ENCODE data around the gene LILRA6.
A peak's percentile ranks its signal among the peaks of the same experiment; 100 is the strongest.

LILRA6 gene

GRCh38 chr19:54191011-54191810, 51.4 kb downstream of the LILRA6 start, which contains the start of gene TSEN34:
TSS of gene TSEN34 (plus strand) at chr19:54191308. CDS start at chr19:54191365, 57 bp downstream.
- Histone ChIP-seq H2AFZ (ENCODE audit: low read length) (peak within 1 kb of the TSS; percentile 97), H3F3A (ENCODE audit: low read depth) (no peaks in the 10 kb centered on the region), H3K79me2 (ENCODE audit: insufficient read depth, low read length) (peaks cover 46% of the 10 kb centered on the region), H3K9me2 (replicated peaks; ENCODE audit: low read depth, low read length) (no peaks in the 10 kb centered on the region), H3K27me3 (ENCODE audit: insufficient read depth, low read length, poor library complexity, severe bottlenecking) (no peaks in the 10 kb centered on the region), H4K20me1 (ENCODE audit: insufficient read depth, low read length, poor library complexity, severe bottlenecking) (peaks cover 26% of the 10 kb centered on the region), H3K9ac (ENCODE audit: low read depth, low read length, poor library complexity, severe bottlenecking) (peak within 1 kb of the TSS; percentile 93), H3K4me2 (ENCODE audit: low read depth, low read length, poor library complexity, severe bottlenecking) (peak within 1 kb of the TSS; percentile 82), H3K4me3 (ENCODE audit: low read length, poor library complexity, severe bottlenecking) (peak within 1 kb of the TSS; percentile 89), H3K9me3 (ENCODE audit: insufficient read depth, low read depth, low read length) (no peaks in the 10 kb centered on the region), H3K36me3 (ENCODE audit: insufficient read depth, low read length) (peaks cover 10% of the 10 kb centered on the region; the same call in 1 of the 2 replicates), H3K4me1 (ENCODE audit: insufficient read depth, low read length, poor library complexity, severe bottlenecking) (peaks cover 26% of the 10 kb centered on the region)
- TF ChIP-seq CTCF (conservative IDR thresholded peaks at IDR 0.05; ENCODE audit: low read length) (no peak), EZH2phosphoT487 (IDR thresholded peaks at IDR 0.05; ENCODE audit: borderline replicate concordance) (no peak)

- no peak for TF ChIP-seq CTCF (conservative IDR thresholded peaks at IDR 0.05; ENCODE audit: low read length)
- peak overlapping the region; percentile 93 for H3K9ac ChIP-seq (ENCODE audit: low read depth, low read length, poor library complexity, severe bottlenecking)
- no peaks in the 10 kb centered on the region for H3K9me3 ChIP-seq (ENCODE audit: insufficient read depth, low read depth, low read length)
- peak overlapping the region; percentile 97 for H2AFZ ChIP-seq (ENCODE audit: low read length)
- H3K36me3 ChIP-seq (ENCODE audit: insufficient read depth, low read length), result peaks cover 10% of the 10 kb centered on the region; the same call in 1 of the 2 replicates
- H3K4me2 ChIP-seq (ENCODE audit: low read depth, low read length, poor library complexity, severe bottlenecking), result peak overlapping the region; percentile 82
- no peaks in the 10 kb centered on the region for H3K9me2 ChIP-seq (replicated peaks; ENCODE audit: low read depth, low read length)
- H3K27me3 ChIP-seq (ENCODE audit: insufficient read depth, low read length, poor library complexity, severe bottlenecking), result no peaks in the 10 kb centered on the region
- no peaks in the 10 kb centered on the region for H3F3A ChIP-seq (ENCODE audit: low read depth)
- peaks cover 26% of the 10 kb centered on the region for H3K4me1 ChIP-seq (ENCODE audit: insufficient read depth, low read length, poor library complexity, severe bottlenecking)
- peaks cover 26% of the 10 kb centered on the region for H4K20me1 ChIP-seq (ENCODE audit: insufficient read depth, low read length, poor library complexity, severe bottlenecking)
- peak overlapping the region; percentile 89 for H3K4me3 ChIP-seq (ENCODE audit: low read length, poor library complexity, severe bottlenecking)
- peaks cover 48% of the 10 kb centered on the region for H3K79me2 ChIP-seq (ENCODE audit: insufficient read depth, low read length)
Observed at GRCh38 chr19:54190503-54191010, 52.0 kb downstream of the LILRA6 start.

- Histone ChIP-seq H3K27me3 (ENCODE audit: insufficient read depth, low read length, poor library complexity, severe bottlenecking) (no peaks in the 10 kb centered on the region), H3K4me3 (ENCODE audit: low read length, poor library complexity, severe bottlenecking) (peak overlapping the region; percentile 89), H3K4me1 (ENCODE audit: insufficient read depth, low read length, poor library complexity, severe bottlenecking) (peaks cover 26% of the 10 kb centered on the region), H3K9me3 (ENCODE audit: insufficient read depth, low read depth, low read length) (no peaks in the 10 kb centered on the region), H2AFZ (ENCODE audit: low read length) (peak overlapping the region; percentile 80), H3K9ac (ENCODE audit: low read depth, low read length, poor library complexity, severe bottlenecking) (peak overlapping the region; percentile 95), H3K36me3 (ENCODE audit: insufficient read depth, low read length) (peaks cover 10% of the 10 kb centered on the region; the same call in 1 of the 2 replicates), H3K4me2 (ENCODE audit: low read depth, low read length, poor library complexity, severe bottlenecking) (peak overlapping the region; percentile 56), H3K9me2 (replicated peaks; ENCODE audit: low read depth, low read length) (no peaks in the 10 kb centered on the region), H4K20me1 (ENCODE audit: insufficient read depth, low read length, poor library complexity, severe bottlenecking) (peaks cover 26% of the 10 kb centered on the region), H3K79me2 (ENCODE audit: insufficient read depth, low read length) (peaks cover 48% of the 10 kb centered on the region), H3F3A (ENCODE audit: low read depth) (no peaks in the 10 kb centered on the region)
- TF ChIP-seq EZH2phosphoT487 (IDR thresholded peaks at IDR 0.05; ENCODE audit: borderline replicate concordance) (no peak), CTCF (conservative IDR thresholded peaks at IDR 0.05; ENCODE audit: low read length) (no peak)
Observed at GRCh38 chr19:54189735-54190502, 52.7 kb downstream of the LILRA6 start.
